IMR-90 (cell line): ENCODE measurements around the gene FBLN1. TPM values are rescaled to one million over a fixed set of nuclear protein-coding genes. Genes with fewer than 3 reads are reported as not detected.
A peak's percentile ranks its signal among the peaks of the same experiment; 100 is the strongest.

Source experiments
- ATAC-seq: fragments of 200-7000 bp; cut with Tn5 transposase; 2 replicates; pipeline ENCODE4 v1.9.1; 2020; ENCODE audit warnings: low read depth, mild to moderate bottlenecking, moderate library complexity
- BruUV-seq: library from RNA; stranded (reverse); fragments of 400-500 nt; replicated peaks from 2 replicates; lab custom pipeline; 2021; lab: Mats Ljungman, UMichigan
- CTCF ChIA-PET: fragments of 300-600 bp; formaldehyde crosslinking; extraction: SDS; loops from one replicate; lab custom pipeline; 2021; ENCODE audit warnings: antibody characterized with exemption; lab: Yijun Ruan, JAX
- POLR2A ChIA-PET: fragments of 300-600 bp; sonication (Branson Sonifier 250); formaldehyde crosslinking; loops from one replicate; lab custom pipeline; 2022; ENCODE audit warnings: antibody characterized with exemption; ENCODE audit not compliant: unreplicated experiment; lab: Charles Lee
- DNase-seq: peaks from one replicate; pipeline ENCODE4 v3.0.0; 2013
- H2AFZ ChIP-seq: replicated peaks from 2 replicates; pipeline ENCODE3; 2013; ENCODE audit warnings: low read length, mild to moderate bottlenecking; ENCODE audit not compliant: poor library complexity
- H2AK5ac ChIP-seq: 2 replicates; pipeline ENCODE4 v1.6.1; 2013; ENCODE audit warnings: low read depth, low read length, inconsistent platforms
- H2AK9ac ChIP-seq: replicated peaks from 2 replicates; pipeline ENCODE3; 2013; ENCODE audit warnings: mild to moderate bottlenecking, low read depth, low read length, moderate library complexity; ENCODE audit not compliant: poor library complexity
- H2BK120ac ChIP-seq: 2 replicates; pipeline ENCODE4 v1.6.1; 2013; ENCODE audit warnings: low read depth, low read length, inconsistent platforms
- H2BK15ac ChIP-seq: 3 replicates; pipeline ENCODE4 v1.6.1; 2013; ENCODE audit warnings: low read depth, low read length, inconsistent platforms
- H2BK20ac ChIP-seq: 2 replicates; pipeline ENCODE4 v1.6.1; 2013; ENCODE audit warnings: low read depth, mild to moderate bottlenecking, inconsistent platforms, low read length, moderate library complexity
- H2BK5ac ChIP-seq: 2 replicates; pipeline ENCODE4 v1.6.1; 2013; ENCODE audit warnings: mild to moderate bottlenecking, low read depth, low read length, inconsistent platforms; ENCODE audit not compliant: poor library complexity, severe bottlenecking
- H3K14ac ChIP-seq: replicated peaks from 2 replicates; pipeline ENCODE4 v1.6.1; 2013; ENCODE audit warnings: low read depth, low read length, inconsistent platforms
- H3K18ac ChIP-seq: 2 replicates; pipeline ENCODE4 v1.6.1; 2013; ENCODE audit warnings: low read depth, low read length, control low read depth
- H3K23ac ChIP-seq: 2 replicates; pipeline ENCODE4 v1.6.1; 2013; ENCODE audit warnings: low read depth, low read length, inconsistent platforms
- H3K27ac ChIP-seq: 2 replicates; pipeline ENCODE4 v1.5.1; 2013; ENCODE audit warnings: mild to moderate bottlenecking, control low read depth, low read length; ENCODE audit not compliant: insufficient read depth
- H3K27me3 ChIP-seq: 2 replicates; pipeline ENCODE4 v1.6.1; 2013; ENCODE audit warnings: low read length; ENCODE audit not compliant: control insufficient read depth, insufficient read depth
- H3K36me3 ChIP-seq: 2 replicates; pipeline ENCODE4 v1.6.1; 2013; ENCODE audit warnings: low read length, mixed read lengths; ENCODE audit not compliant: control insufficient read depth, insufficient read depth
- H3K4ac ChIP-seq: 2 replicates; pipeline ENCODE4 v1.6.1; 2013; ENCODE audit warnings: low read depth, low read length, inconsistent platforms
- H3K4me1 ChIP-seq: 2 replicates; pipeline ENCODE4 v1.6.1; 2013; ENCODE audit warnings: low read length, mixed read lengths; ENCODE audit not compliant: control insufficient read depth, insufficient read depth
- H3K4me2 ChIP-seq: 2 replicates; pipeline ENCODE4 v1.6.1; 2013; ENCODE audit warnings: low read depth, mild to moderate bottlenecking, control low read depth, low read length, moderate library complexity
- H3K4me3 ChIP-seq: 2 replicates; pipeline ENCODE4 v1.5.1; 2013; ENCODE audit warnings: low read depth, mild to moderate bottlenecking, control low read depth, low read length, moderate library complexity; ENCODE audit not compliant: insufficient read depth
- H3K56ac ChIP-seq: 2 replicates; pipeline ENCODE4 v1.6.1; 2013; ENCODE audit warnings: low read length, inconsistent platforms; ENCODE audit not compliant: insufficient read depth; ENCODE audit errors: extremely low read depth
- H3K79me1 ChIP-seq, 2 experiments: 2 replicates each; pipeline ENCODE4 v1.6.1; 2013; ENCODE audit warnings: low read length in 2 of 2, inconsistent platforms in 1 of 2, low read depth in 1 of 2
- H3K9ac ChIP-seq: 2 replicates; pipeline ENCODE4 v1.6.1; 2013; ENCODE audit warnings: low read depth, low read length, control low read depth
- H3K9me1 ChIP-seq: 2 replicates; pipeline ENCODE4 v1.6.1; 2013; ENCODE audit warnings: low read length, inconsistent platforms; ENCODE audit not compliant: insufficient read depth
- H3K9me3 ChIP-seq: 2 replicates; pipeline ENCODE4 v1.6.1; 2013; ENCODE audit warnings: low read length; ENCODE audit not compliant: control insufficient read depth, insufficient read depth
- H4K20me1 ChIP-seq: 2 replicates; pipeline ENCODE4 v1.6.1; 2013; ENCODE audit warnings: low read length, inconsistent platforms; ENCODE audit not compliant: insufficient read depth
- H4K5ac ChIP-seq: 2 replicates; pipeline ENCODE4 v1.6.1; 2013; ENCODE audit warnings: mild to moderate bottlenecking, low read depth, low read length, control low read depth
- H4K8ac ChIP-seq, 2 experiments: 2 replicates each; pipeline ENCODE4 v1.6.1; 2013; ENCODE audit warnings: low read depth in 2 of 2, low read length in 2 of 2, control low read depth in 1 of 2, inconsistent platforms in 1 of 2
- H4K91ac ChIP-seq: 2 replicates; pipeline ENCODE4 v1.6.1; 2013; ENCODE audit warnings: low read depth, low read length, inconsistent platforms; ENCODE audit not compliant: insufficient read depth
- BHLHE40 ChIP-seq: fragments of 150-350 bp; IDR thresholded peaks from 2 replicates; pipeline ENCODE4 v1.6.1; 2016; ENCODE audit warnings: mild to moderate bottlenecking, low read depth, low read length
- CEBPB ChIP-seq: IDR thresholded peaks from 2 replicates; pipeline ENCODE4 v1.6.1; 2012; ENCODE audit warnings: low read depth, low read length, improper control_type of control experiment
- CHD1 ChIP-seq: IDR thresholded peaks from 2 replicates; pipeline ENCODE4 v1.6.1; 2012; ENCODE audit warnings: low read depth, low read length, improper control_type of control experiment
- MAZ ChIP-seq: IDR thresholded peaks from 2 replicates; pipeline ENCODE4 v1.6.1; 2012; ENCODE audit warnings: low read depth, mild to moderate bottlenecking, low read length, improper control_type of control experiment, moderate library complexity, borderline replicate concordance
- MXI1 ChIP-seq: IDR thresholded peaks from 2 replicates; pipeline ENCODE4 v1.6.1; 2012; ENCODE audit warnings: low read depth, mild to moderate bottlenecking, low read length, moderate library complexity, borderline replicate concordance
- NFE2L2 ChIP-seq: fragments of 150-350 bp; IDR thresholded peaks from 2 replicates; pipeline ENCODE4 v1.6.1; 2016; ENCODE audit warnings: low read depth, mild to moderate bottlenecking, low read length
- POLR2A ChIP-seq: IDR thresholded peaks from 2 replicates; pipeline ENCODE4 v1.6.1; 2012; ENCODE audit warnings: mild to moderate bottlenecking, low read depth, low read length
- RCOR1 ChIP-seq: IDR thresholded peaks from 2 replicates; pipeline ENCODE4 v1.6.1; 2012; ENCODE audit warnings: mild to moderate bottlenecking, low read length, improper control_type of control experiment; ENCODE audit not compliant: insufficient replicate concordance
- RFX5 ChIP-seq: IDR thresholded peaks from 2 replicates; pipeline ENCODE4 v1.8.0; 2012; ENCODE audit warnings: low read depth, mild to moderate bottlenecking, low read length, moderate library complexity
- WGBS, 2 experiments: methylation state at CpG; one replicate each; pipeline versions ENCODE4 v1.1.5 to v1.1.7; 2013; ENCODE audit warnings: missing lambda C conversion rate in 2 of 2; ENCODE audit not compliant: insufficient read length in 1 of 2; ENCODE audit errors: extremely low coverage in 2 of 2; 5-methylcytosine and 5-hydroxymethylcytosine counted together
- dilution Hi-C: fragments of 300-500 bp; cut with HindIII; formaldehyde crosslinking; loops from one replicate; pipeline ENCODE4 v1.14.3; 2018; ENCODE audit warnings: low sequenced_read_pairs; ENCODE audit not compliant: unreplicated experiment
- in situ Hi-C: fragments of 300-500 bp; cut with MboI; formaldehyde crosslinking; loops from 3 replicates; pipeline ENCODE4 v1.14.3; 2019; ENCODE audit warnings: low sequenced_read_pairs, inconsistent platforms, mixed read lengths
- intact Hi-C: fragments of 100-400 bp; cut with micrococcal nuclease; formaldehyde crosslinking; loops from 2 replicates; pipeline ENCODE4 v1.10.0; 2022
- polyA plus RNA-seq, 3 experiments: library from polyadenylated mRNA; depleted of rRNA; stranded (reverse); fragments of >200 nt; gene quantifications; 2 replicates each; pipeline ENCODE4 v1.2.3, GENCODE V29; 2012; ENCODE audit warnings: low replicate concordance in 1 of 3
- total RNA-seq: library from RNA; depleted of rRNA; stranded (reverse); fragments of >200 nt; gene quantifications from 2 replicates; pipeline ENCODE4 v1.2.3, GENCODE V29; 2012
- TF ChIP-seq, protein P1 (sequence below): fragments of 150-350 bp; IDR thresholded peaks from 2 replicates; pipeline ENCODE4 v1.6.1; 2016; ENCODE audit warnings: low read depth, mild to moderate bottlenecking, low read length, moderate library complexity, borderline replicate concordance
- TF ChIP-seq, protein P2 (sequence below): fragments of 150-350 bp; IDR thresholded peaks from 2 replicates; pipeline ENCODE4 v1.6.1; 2017; ENCODE audit warnings: mild to moderate bottlenecking, antibody characterized with exemption, low read length, low read depth
- TF ChIP-seq, protein P3 (sequence below): conservative IDR thresholded peaks from 2 replicates; pipeline ENCODE4 v1.5.1; 2012; ENCODE audit warnings: mild to moderate bottlenecking, low read depth, low read length, improper control_type of control experiment

FBLN1 gene
- total and polyA plus RNA-seq, 2 of the 4 experiments (the other 2 are of a cell fraction), result 11.3 to 87.9 TPM

DNA sequence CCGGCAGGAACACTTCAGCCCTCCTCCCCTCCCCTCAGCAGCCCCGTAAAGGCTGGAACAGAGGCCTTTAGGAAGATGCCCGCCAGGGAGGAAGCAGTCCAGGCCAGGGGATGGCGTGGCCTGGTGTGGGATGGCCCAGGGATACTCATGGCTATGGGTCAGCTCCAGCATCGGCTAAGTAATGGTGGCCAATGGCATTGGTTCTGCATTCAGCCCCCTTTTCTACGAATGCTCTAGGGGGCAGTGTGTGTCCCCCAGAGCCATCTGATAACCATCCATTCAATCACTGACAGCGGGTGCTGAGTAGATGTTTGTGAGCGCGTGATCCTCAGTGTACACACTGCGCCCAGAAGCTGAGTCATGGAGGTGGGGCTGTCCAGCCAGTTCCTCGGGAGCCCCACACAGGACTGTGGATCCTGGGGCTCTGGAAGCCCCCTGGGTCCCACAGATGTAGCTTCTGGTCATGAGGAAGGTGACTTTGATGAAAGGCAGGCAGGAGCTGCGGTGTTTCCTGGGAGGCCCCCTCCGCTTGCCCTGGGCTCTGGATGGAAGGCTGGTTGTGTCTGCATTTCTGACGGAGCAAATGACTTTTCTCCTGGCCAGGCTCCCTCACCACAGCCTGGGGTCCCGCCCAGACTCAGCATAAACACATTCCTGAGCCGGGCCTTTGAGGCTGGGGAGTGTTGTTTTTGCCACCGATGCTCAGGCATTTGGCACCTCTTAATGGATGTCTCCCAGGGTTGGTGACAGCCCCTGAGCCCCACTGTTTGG lies 46.5 kb downstream of the FBLN1 start:
- peak overlapping the region; percentile 55 for H2AFZ ChIP-seq
- WGBS, 2 experiments, result 0% methylated on average over 1 of the region's 17 CpGs; no CpG with 5 or more reads in 1 of the 2 experiments
- peaks cover 47% of the 10 kb centered on the region for H3K4me1 ChIP-seq
- H3K18ac ChIP-seq, result peak overlapping the region; percentile 46
- in situ Hi-C loops (no loop called here), dilution Hi-C loops (no loop called here), intact Hi-C loops (loop anchor here (1.0 kb wide), 1 partner anchor 35 kb away; no protein-coding TSS in a partner anchor)
- H2BK5ac ChIP-seq, result peak overlapping the region; percentile 71
- H3K14ac ChIP-seq, result peak overlapping the region; percentile 83; the same call in 1 of the 2 replicates
- peak overlapping the region; percentile 89; the same call in 1 of the 3 replicates for H2BK15ac ChIP-seq
- no peaks in the 10 kb centered on the region for H3K9me3 ChIP-seq
- DNase-seq (peak; percentile 94), ATAC-seq (peak; percentile 69)
- no peaks in the 10 kb centered on the region for H3K27me3 ChIP-seq
- BruUV-seq, result no TSS peak
- H3K23ac ChIP-seq, result peak overlapping the region; percentile 76; the same call in 1 of the 2 replicates
- peak overlapping the region; percentile 67; the same call in 1 of the 2 replicates for H3K56ac ChIP-seq
- H3K79me1 ChIP-seq, result peaks cover 0 to 26% of the 10 kb centered on the region in 2 experiments; a peak in 2 of 4 replicates
- H2BK20ac ChIP-seq, result peak overlapping the region; percentile 66
- H3K9me1 ChIP-seq, result peaks cover 29% of the 10 kb centered on the region
- peak overlapping the region; percentile 73 to 80; a peak in 3 of 4 replicates for H4K8ac ChIP-seq
- POLR2A ChIA-PET, result interaction anchor here (0.5 kb wide), 1 partner anchor 89 kb away, joined by 3 read pairs; no protein-coding TSS in a partner anchor
- H3K36me3 ChIP-seq, result peaks cover 68% of the 10 kb centered on the region; the same call in 1 of the 2 replicates
- peaks cover 7% of the 10 kb centered on the region for H4K20me1 ChIP-seq
- peak overlapping the region; percentile 15; the same call in 1 of the 2 replicates for H3K4me2 ChIP-seq
- CTCF ChIA-PET, result interaction anchor here (0.5 to 1.8 kb wide), 7 partner anchors 9 to 315 kb away, joined by 3 to 8 read pairs (median 4); no protein-coding TSS in a partner anchor
- peak overlapping the region; percentile 68 for H4K5ac ChIP-seq
- peak overlapping the region; percentile 84 for H3K27ac ChIP-seq
- H2AK5ac ChIP-seq, result peak overlapping the region; percentile 91
- peak overlapping the region; percentile 7; the same call in 1 of the 2 replicates for H3K9ac ChIP-seq
- peak overlapping the region; percentile 98 for H4K91ac ChIP-seq
- peak overlapping the region; percentile 94 for H3K4ac ChIP-seq
- H2AK9ac ChIP-seq, result peak overlapping the region; percentile 46
- H3K4me3 ChIP-seq, result no peak overlapping the region
- H2BK120ac ChIP-seq, result peak overlapping the region; percentile 84
- TF ChIP-seq RCOR1, result peak; percentile 43
- TF ChIP-seq, protein P1, sequence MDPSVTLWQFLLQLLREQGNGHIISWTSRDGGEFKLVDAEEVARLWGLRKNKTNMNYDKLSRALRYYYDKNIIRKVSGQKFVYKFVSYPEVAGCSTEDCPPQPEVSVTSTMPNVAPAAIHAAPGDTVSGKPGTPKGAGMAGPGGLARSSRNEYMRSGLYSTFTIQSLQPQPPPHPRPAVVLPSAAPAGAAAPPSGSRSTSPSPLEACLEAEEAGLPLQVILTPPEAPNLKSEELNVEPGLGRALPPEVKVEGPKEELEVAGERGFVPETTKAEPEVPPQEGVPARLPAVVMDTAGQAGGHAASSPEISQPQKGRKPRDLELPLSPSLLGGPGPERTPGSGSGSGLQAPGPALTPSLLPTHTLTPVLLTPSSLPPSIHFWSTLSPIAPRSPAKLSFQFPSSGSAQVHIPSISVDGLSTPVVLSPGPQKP, result no peak
- TF ChIP-seq, protein P2, sequence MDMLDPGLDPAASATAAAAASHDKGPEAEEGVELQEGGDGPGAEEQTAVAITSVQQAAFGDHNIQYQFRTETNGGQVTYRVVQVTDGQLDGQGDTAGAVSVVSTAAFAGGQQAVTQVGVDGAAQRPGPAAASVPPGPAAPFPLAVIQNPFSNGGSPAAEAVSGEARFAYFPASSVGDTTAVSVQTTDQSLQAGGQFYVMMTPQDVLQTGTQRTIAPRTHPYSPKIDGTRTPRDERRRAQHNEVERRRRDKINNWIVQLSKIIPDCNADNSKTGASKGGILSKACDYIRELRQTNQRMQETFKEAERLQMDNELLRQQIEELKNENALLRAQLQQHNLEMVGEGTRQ, result peak; percentile 57; the same call in 1 of the 2 replicates
- TF ChIP-seq MAZ, result peak; percentile 58; the same call in 1 of the 2 replicates
- peak; percentile 90 for TF ChIP-seq NFE2L2
- TF ChIP-seq, protein P3, sequence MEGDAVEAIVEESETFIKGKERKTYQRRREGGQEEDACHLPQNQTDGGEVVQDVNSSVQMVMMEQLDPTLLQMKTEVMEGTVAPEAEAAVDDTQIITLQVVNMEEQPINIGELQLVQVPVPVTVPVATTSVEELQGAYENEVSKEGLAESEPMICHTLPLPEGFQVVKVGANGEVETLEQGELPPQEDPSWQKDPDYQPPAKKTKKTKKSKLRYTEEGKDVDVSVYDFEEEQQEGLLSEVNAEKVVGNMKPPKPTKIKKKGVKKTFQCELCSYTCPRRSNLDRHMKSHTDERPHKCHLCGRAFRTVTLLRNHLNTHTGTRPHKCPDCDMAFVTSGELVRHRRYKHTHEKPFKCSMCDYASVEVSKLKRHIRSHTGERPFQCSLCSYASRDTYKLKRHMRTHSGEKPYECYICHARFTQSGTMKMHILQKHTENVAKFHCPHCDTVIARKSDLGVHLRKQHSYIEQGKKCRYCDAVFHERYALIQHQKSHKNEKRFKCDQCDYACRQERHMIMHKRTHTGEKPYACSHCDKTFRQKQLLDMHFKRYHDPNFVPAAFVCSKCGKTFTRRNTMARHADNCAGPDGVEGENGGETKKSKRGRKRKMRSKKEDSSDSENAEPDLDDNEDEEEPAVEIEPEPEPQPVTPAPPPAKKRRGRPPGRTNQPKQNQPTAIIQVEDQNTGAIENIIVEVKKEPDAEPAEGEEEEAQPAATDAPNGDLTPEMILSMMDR, result peak; percentile 74
- TF ChIP-seq POLR2A, result no peak
- 0 out of 2 replicates have a peak, but pooled peaks have one; percentile 3 for TF ChIP-seq CEBPB
- TF ChIP-seq BHLHE40, result peak; percentile 78
- no peak for TF ChIP-seq CHD1
- TF ChIP-seq MXI1, result no peak
- TF ChIP-seq RFX5, result no peak
